H1 (cell line): ENCODE measurements around the gene FLT1. TPM values are rescaled to one million over a fixed set of nuclear protein-coding genes. Genes with fewer than 3 reads are reported as not detected.

Experiments
- CHD7 ChIP-seq: fragments of 300-600 bp; sonication (generic); IDR thresholded peaks from 2 replicates; pipeline ENCODE4 v1.7.1; 2012; ENCODE audit warnings: low read length, moderate library complexity, mild to moderate bottlenecking, inconsistent platforms; ENCODE audit not compliant: insufficient replicate concordance
- E2F6 ChIP-seq: IDR thresholded peaks from 2 replicates; pipeline ENCODE4 v1.6.1; 2012; ENCODE audit warnings: inconsistent platforms
- MAFK ChIP-seq: IDR thresholded peaks from 2 replicates; pipeline ENCODE4 v1.6.1; 2012; ENCODE audit warnings: low read depth, mild to moderate bottlenecking, improper control_type of control experiment, low read length
- RAD21 ChIP-seq, 2 experiments: IDR thresholded peaks in 1 of 2; conservative IDR thresholded peaks in 1 of 2; 2 replicates each; pipeline ENCODE4 v1.6.1; 2011; ENCODE audit warnings: low read depth in 2 of 2, low read length in 2 of 2, improper control_type of control experiment in 1 of 2, inconsistent platforms in 1 of 2, mild to moderate bottlenecking in 1 of 2, moderate library complexity in 1 of 2
- RNF2 ChIP-seq: fragments of 200-900, 300-1000 bp; sonication (generic); IDR thresholded peaks from 2 replicates; pipeline ENCODE4 v1.7.1; 2016; ENCODE audit warnings: borderline replicate concordance, low read depth, mild to moderate bottlenecking, antibody characterized with exemption, low read length; ENCODE audit not compliant: poor library complexity, severe bottlenecking; ENCODE audit errors: missing control alignments
- TCF12 ChIP-seq: IDR thresholded peaks from 2 replicates; pipeline ENCODE4 v1.6.1; 2011; ENCODE audit warnings: low read depth, mild to moderate bottlenecking, low read length
- polyA plus RNA-seq, 7 experiments: library from polyadenylated mRNA; depleted of rRNA in 3 of 7; stranded (reverse) in 5 of 7; unstranded in 2 of 7; fragments of >200 nt in 5 of 7; fragments of 200-250 nt in 2 of 7; gene quantifications; 1 replicate in 5 of 7; 2 replicates in 1 of 7; 4 replicates in 1 of 7; pipeline versions ENCODE4 v1.2.1 to v1.2.3, GENCODE V29; 2011 to 2013; ENCODE audit warnings: missing spikeins in 2 of 7, mixed read lengths in 2 of 7
- total RNA-seq: library from RNA; stranded (reverse); fragmentation: NEBNext Ultra II Directional; extraction: Animal tissue kit (Norgen Biotek cat#: 25700); gene quantifications from 2 replicates; pipeline ENCODE4 v1.2.1, GENCODE V29; 2021

Gene FLT1
- total and polyA plus RNA-seq, 2 of the 8 experiments (the other 6 are each of a cell fraction or from before 2014, with no cell fraction given), result 19.7 to 90.2 TPM

GRCh38 chr13:28498481-28499115 lies 3.7 kb upstream of the FLT1 start (continued):
- TF ChIP-seq MAFK (no peak), CHD7 (no peak), RAD21 (IDR thresholded peaks at IDR 0.05 in 1 of 2, conservative IDR thresholded peaks at IDR 0.05 in 1 of 2; ENCODE audit: low read depth in 2 of 2, low read length in 2 of 2) (no peak), RNF2 (no peak), TCF12 (no peak), E2F6 (no peak)
